Activated CD4-positive, alpha-beta T cell treated with anti-CD3 and anti-CD28 coated beads, Interleukin-2, amount 10 ng/mL, durations not matched to agents 7 days and 5 days (primary cell): Measurements from ENCODE around the gene RCAN1. TPM values are rescaled to one million over a fixed set of nuclear protein-coding genes. Genes with fewer than 3 reads are reported as not detected.

Source experiments
- CTCF ChIA-PET: fragments of 350-600 bp; sonication (Branson Sonifier 250); formaldehyde crosslinking; loops from one replicate; lab custom pipeline; 2021; ENCODE audit warnings: antibody characterized with exemption; lab: Charles Lee
- POLR2A ChIA-PET: fragments of 350-600 bp; sonication (Branson Sonifier 250); formaldehyde crosslinking; loops from one replicate; lab custom pipeline; 2021; ENCODE audit warnings: antibody characterized with exemption; lab: Charles Lee
- DNase-seq: peaks from one replicate; pipeline ENCODE4 v3.0.0-alpha.2; 2020
- H3K27ac Mint-ChIP-seq: one replicate; pipeline ENCODE4 v1.8.0; 2021; ENCODE audit warnings: mild to moderate bottlenecking, moderate library complexity, mixed read lengths
- H3K27me3 Mint-ChIP-seq: one replicate; pipeline ENCODE4 v1.8.0; 2021; ENCODE audit warnings: mixed read lengths
- H3K36me3 Mint-ChIP-seq: one replicate; pipeline ENCODE4 v1.8.0; 2021; ENCODE audit warnings: low read depth, mixed read lengths
- H3K4me1 Mint-ChIP-seq: one replicate; pipeline ENCODE4 v1.8.0; 2021; ENCODE audit warnings: mixed read lengths
- H3K4me3 Mint-ChIP-seq: one replicate; pipeline ENCODE4 v1.8.0; 2021; ENCODE audit warnings: mild to moderate bottlenecking, moderate library complexity, mixed read lengths
- H3K9me3 Mint-ChIP-seq: one replicate; pipeline ENCODE4 v1.8.0; 2021; ENCODE audit warnings: mixed read lengths
- total RNA-seq, 2 experiments: library from RNA; stranded (reverse); gene quantifications; one replicate each; pipeline ENCODE4 v1.2.3, GENCODE V29; 2021

The RCAN1 gene
- total RNA-seq, 2 experiments from 2014 or later: 8.0 to 8.2 TPM

DNA sequence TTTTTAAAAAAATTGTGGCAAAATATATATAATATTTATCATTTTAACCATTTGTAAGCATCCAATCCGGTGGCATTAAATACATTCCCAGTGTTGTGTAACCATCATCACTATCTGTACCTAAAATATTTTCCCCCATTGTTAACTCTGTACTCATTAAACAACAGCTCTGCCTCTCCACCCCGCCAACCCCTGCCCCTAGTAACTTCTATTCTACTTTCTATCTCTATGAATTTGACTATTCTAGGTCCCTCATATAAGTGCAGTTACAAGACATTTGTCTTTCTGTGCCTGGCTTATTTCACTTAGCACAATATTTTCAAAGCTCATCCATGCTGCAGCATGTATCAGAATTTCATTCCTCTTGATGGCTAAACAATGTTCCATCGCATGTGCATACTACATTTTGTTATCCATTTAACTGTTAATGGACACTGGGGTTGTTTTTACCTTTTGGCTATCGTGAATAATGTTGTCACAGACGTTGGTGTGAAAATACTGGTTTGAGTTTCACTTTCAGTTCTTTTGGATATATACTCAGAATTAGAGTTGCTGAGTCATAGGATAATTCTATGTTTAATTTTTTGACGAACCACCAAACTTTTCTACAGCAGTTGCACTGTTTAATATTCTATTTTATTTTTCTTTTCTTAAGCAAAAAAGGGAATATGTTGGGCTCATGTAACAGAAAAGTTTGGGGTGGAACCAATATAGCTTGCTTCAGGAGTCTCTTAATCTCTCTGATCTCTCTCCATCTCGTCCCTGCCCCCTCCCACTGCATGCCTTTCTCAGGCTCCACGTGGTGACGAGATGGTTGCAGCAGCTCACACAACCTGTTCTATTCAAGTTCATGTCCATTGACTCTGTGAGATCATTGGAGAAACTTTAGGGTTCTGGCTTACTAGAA, 25.2 kb upstream of the RCAN1 start:
- Mint-ChIP-seq H3K9me3 (peaks cover 9% of the 10 kb centered on the region), H3K36me3 (peaks cover 7% of the 10 kb centered on the region), H3K4me3 (peak overlapping the region; percentile 44), H3K27me3 (no peaks in the 10 kb centered on the region), H3K4me1 (peaks cover 38% of the 10 kb centered on the region), H3K27ac (peak overlapping the region; percentile 87)
- POLR2A ChIA-PET: interaction anchor here (0.5 kb wide), 1 partner anchor 8 kb away, joined by 3 read pairs; no protein-coding TSS in a partner anchor
- peak; percentile 32 for DNase-seq
- CTCF ChIA-PET: interaction anchor here (1.0 kb wide), 1 partner anchor 9 kb away, joined by 3 read pairs; no protein-coding TSS in a partner anchor

DNA sequence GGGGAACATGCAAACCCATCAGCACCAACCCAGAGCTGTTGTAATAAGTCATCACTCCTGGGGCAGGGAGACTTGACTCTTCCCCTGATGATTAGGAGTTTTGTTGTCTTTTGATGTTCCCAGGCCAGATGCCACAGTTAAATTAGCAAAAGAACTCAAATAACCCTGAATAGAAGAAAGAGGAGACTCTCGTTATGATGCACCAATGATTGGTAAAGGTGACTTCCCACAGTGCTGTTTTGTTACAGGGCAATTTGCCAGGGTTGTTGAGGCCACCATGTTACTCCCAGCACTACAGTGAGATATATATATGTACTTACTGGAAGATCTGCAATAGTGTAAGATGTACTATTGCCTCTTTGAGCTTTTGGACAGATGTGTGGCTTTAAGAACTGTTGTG, 24.3 kb upstream of the RCAN1 start:
- H3K4me3 Mint-ChIP-seq: no peak overlapping the region
- POLR2A ChIA-PET: no interaction called here
- peaks cover 38% of the 10 kb centered on the region for H3K4me1 Mint-ChIP-seq
- DNase-seq: no peak
- peaks cover 7% of the 10 kb centered on the region for H3K36me3 Mint-ChIP-seq
- peaks cover under 1% of the 10 kb centered on the region for H3K27me3 Mint-ChIP-seq
- H3K27ac Mint-ChIP-seq: no peak overlapping the region
- H3K9me3 Mint-ChIP-seq: peaks cover 9% of the 10 kb centered on the region
- CTCF ChIA-PET: interaction anchor here (0.6 kb wide), 1 partner anchor 436 kb away, joined by 5 read pairs; no protein-coding TSS in a partner anchor

- Mint-ChIP-seq H3K36me3 (peaks cover 7% of the 10 kb centered on the region), H3K4me3 (no peak overlapping the region), H3K27me3 (peaks cover 4% of the 10 kb centered on the region), H3K4me1 (peaks cover 33% of the 10 kb centered on the region), H3K27ac (no peak overlapping the region), H3K9me3 (peaks cover 9% of the 10 kb centered on the region)
- no peak for DNase-seq
- ChIA-PET CTCF (interaction anchor here (1.0 to 1.4 kb wide), 2 partner anchors 19 to 289 kb away, joined by 3 read pairs; no protein-coding TSS in a partner anchor), POLR2A (no interaction called here)
Measured at GRCh38 chr21:34636961-34637360, 22.0 kb upstream of the RCAN1 start.

- Mint-ChIP-seq H3K36me3 (peaks cover 7% of the 10 kb centered on the region), H3K9me3 (peaks cover 6% of the 10 kb centered on the region), H3K4me1 (peaks cover 22% of the 10 kb centered on the region), H3K27me3 (peaks cover 4% of the 10 kb centered on the region), H3K27ac (no peak overlapping the region), H3K4me3 (no peak overlapping the region)
- CTCF ChIA-PET: interaction anchor here (1.6 kb wide), 1 partner anchor 19 kb away, joined by 3 read pairs; no protein-coding TSS in a partner anchor
- no peak for DNase-seq
- POLR2A ChIA-PET: no interaction called here
Measured at GRCh38 chr21:34635307-34635706, 20.4 kb upstream of the RCAN1 start.

DNA sequence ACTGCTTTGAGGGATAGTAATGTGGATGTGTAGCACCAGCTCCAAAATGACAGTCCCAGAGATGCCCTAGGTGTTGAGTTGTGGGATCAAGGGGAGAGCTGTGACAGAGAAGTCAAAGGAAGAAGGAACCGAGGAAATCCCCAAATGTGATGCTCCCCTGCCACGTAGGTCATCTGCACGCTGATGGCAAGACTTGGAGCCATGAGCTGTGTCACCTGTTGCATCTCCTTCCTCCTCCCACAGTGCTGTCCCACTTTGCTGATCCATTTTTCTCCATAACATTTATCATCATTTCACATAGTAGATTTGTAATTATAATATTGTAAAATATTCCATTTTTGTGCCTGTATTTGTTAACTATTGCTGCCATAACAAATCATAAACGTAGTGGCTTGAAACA, 17.6 kb upstream of the RCAN1 start:
- no peaks in the 10 kb centered on the region for H3K9me3 Mint-ChIP-seq
- no peak overlapping the region for H3K4me3 Mint-ChIP-seq
- peaks cover 1% of the 10 kb centered on the region for H3K4me1 Mint-ChIP-seq
- CTCF ChIA-PET: interaction anchor here (1.7 kb wide), 1 partner anchor 10 kb away, joined by 6 read pairs; no protein-coding TSS in a partner anchor
- no peak for DNase-seq
- H3K27ac Mint-ChIP-seq: no peak overlapping the region
- no peaks in the 10 kb centered on the region for H3K36me3 Mint-ChIP-seq
- H3K27me3 Mint-ChIP-seq: peaks cover 4% of the 10 kb centered on the region
- POLR2A ChIA-PET: no interaction called here

DNA sequence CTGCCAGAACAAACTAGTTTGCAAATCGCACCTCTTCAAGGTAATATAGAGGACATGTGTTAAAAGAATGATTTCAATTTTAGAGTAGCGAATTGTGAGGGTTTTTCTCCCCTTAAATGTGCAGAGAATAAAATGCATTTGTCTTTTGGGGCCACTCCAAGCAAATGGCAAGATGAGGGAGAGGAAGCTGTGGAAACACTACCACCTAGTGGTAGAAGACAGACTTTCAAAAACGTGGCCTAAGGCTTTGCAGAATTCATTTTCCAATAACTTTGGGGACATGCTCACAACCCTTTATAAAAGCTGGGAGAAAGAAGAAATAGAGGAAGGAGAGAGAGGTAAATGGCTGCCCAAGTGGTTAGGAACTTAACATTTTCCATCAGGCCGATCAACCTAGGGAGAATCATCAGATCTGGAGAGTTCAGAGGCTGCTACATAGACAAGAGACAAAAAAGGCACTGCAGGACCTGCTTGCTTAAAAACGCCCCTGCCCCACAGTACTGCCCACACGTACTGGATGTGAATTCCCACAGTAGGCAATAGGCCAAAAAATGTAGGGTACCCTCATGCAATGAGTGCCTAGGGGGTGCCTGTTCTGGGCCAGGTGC, 15.7 kb upstream of the RCAN1 start:
- POLR2A ChIA-PET: no interaction called here
- DNase-seq: peak; percentile 54
- H3K4me3 Mint-ChIP-seq: no peak overlapping the region
- no peaks in the 10 kb centered on the region for H3K36me3 Mint-ChIP-seq
- H3K4me1 Mint-ChIP-seq: no peaks in the 10 kb centered on the region
- H3K27me3 Mint-ChIP-seq: peaks cover 11% of the 10 kb centered on the region
- no peaks in the 10 kb centered on the region for H3K9me3 Mint-ChIP-seq
- H3K27ac Mint-ChIP-seq: no peak overlapping the region
- CTCF ChIA-PET: interaction anchor here (1.0 to 1.7 kb wide), 2 partner anchors 8 to 10 kb away, joined by 3 to 6 read pairs; no protein-coding TSS in a partner anchor

GRCh38 chr21:34626131-34626530, 11.2 kb upstream of the RCAN1 start:
- no peaks in the 10 kb centered on the region for H3K36me3 Mint-ChIP-seq
- no peak overlapping the region for H3K27ac Mint-ChIP-seq
- CTCF ChIA-PET: interaction anchor here (1.0 to 1.9 kb wide), 2 partner anchors 10 to 103 kb away, joined by 3 to 6 read pairs; no protein-coding TSS in a partner anchor
- no peaks in the 10 kb centered on the region for H3K4me1 Mint-ChIP-seq
- peaks cover 21% of the 10 kb centered on the region for H3K27me3 Mint-ChIP-seq
- no peak overlapping the region for H3K4me3 Mint-ChIP-seq
- DNase-seq: no peak
- H3K9me3 Mint-ChIP-seq: no peaks in the 10 kb centered on the region
- POLR2A ChIA-PET: no interaction called here

- Mint-ChIP-seq H3K4me1 (no peaks in the 10 kb centered on the region), H3K9me3 (no peaks in the 10 kb centered on the region), H3K4me3 (no peak overlapping the region), H3K27ac (no peak overlapping the region), H3K27me3 (peaks cover 21% of the 10 kb centered on the region), H3K36me3 (no peaks in the 10 kb centered on the region)
- ChIA-PET CTCF (interaction anchor here (0.6 to 1.9 kb wide), 3 partner anchors 9 to 279 kb away, joined by 3 to 6 read pairs (median 3); no protein-coding TSS in a partner anchor), POLR2A (no interaction called here)
- no peak for DNase-seq
Measured at GRCh38 chr21:34625030-34625593, 10.2 kb upstream of the RCAN1 start.

GRCh38 chr21:34623516-34623915, 8.6 kb upstream of the RCAN1 start:
- Mint-ChIP-seq H3K9me3 (no peaks in the 10 kb centered on the region), H3K4me1 (no peaks in the 10 kb centered on the region), H3K27ac (no peak overlapping the region), H3K4me3 (no peak overlapping the region), H3K27me3 (peaks cover 21% of the 10 kb centered on the region), H3K36me3 (no peaks in the 10 kb centered on the region)
- DNase-seq: no peak
- ChIA-PET POLR2A (no interaction called here), CTCF (no interaction called here)

DNA sequence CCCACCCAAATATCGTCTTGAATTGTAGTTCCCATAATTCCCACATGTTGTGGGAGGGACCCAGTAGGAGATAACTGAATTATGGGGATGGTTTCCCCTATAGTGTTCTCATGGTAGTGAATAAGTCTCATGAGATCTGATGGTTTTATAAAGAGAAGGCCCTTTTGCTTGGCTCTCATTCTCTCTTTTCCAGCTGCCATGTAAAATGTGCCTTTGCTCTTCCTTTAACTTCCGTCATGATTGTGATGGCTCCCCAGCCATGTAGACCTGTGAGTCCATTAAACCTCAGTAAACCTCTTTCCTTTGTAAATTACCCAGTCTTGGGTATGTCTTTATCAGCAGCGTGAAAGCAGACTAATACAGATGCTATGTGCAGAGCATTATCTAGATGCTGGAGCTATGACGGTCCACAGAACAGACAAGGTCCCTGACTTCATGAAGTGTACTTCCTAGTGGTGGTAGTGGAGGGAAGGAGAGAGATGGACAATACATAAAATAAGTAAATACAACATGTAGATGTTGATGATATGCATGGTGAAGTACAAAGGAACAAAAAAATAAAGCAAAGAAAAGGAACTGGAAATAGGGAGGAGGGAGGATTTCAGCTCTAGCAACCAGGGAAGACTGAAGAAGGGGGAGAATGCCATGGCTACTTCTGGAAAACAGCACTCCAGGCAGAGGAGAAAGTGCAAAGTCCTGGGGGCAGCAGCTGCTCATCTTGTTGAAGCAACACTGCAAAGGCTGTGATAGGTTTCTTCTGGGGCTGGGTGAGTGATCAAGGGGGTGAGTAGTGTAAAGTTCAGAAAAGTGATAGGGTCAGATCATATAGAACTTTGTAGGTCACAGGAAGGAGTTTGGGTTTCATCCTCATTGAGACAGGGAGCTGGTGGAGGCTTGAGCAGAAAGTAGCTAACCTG, 6.8 kb upstream of the RCAN1 start:
- H3K4me1 Mint-ChIP-seq: no peaks in the 10 kb centered on the region
- H3K4me3 Mint-ChIP-seq: no peak overlapping the region
- POLR2A ChIA-PET: no interaction called here
- H3K36me3 Mint-ChIP-seq: no peaks in the 10 kb centered on the region
- no peak for DNase-seq
- no peaks in the 10 kb centered on the region for H3K9me3 Mint-ChIP-seq
- peaks cover 21% of the 10 kb centered on the region for H3K27me3 Mint-ChIP-seq
- H3K27ac Mint-ChIP-seq: no peak overlapping the region
- CTCF ChIA-PET: interaction anchor here (1.1 to 1.6 kb wide), 3 partner anchors 8 to 14 kb away, joined by 3 to 6 read pairs (median 3); no protein-coding TSS in a partner anchor

DNA sequence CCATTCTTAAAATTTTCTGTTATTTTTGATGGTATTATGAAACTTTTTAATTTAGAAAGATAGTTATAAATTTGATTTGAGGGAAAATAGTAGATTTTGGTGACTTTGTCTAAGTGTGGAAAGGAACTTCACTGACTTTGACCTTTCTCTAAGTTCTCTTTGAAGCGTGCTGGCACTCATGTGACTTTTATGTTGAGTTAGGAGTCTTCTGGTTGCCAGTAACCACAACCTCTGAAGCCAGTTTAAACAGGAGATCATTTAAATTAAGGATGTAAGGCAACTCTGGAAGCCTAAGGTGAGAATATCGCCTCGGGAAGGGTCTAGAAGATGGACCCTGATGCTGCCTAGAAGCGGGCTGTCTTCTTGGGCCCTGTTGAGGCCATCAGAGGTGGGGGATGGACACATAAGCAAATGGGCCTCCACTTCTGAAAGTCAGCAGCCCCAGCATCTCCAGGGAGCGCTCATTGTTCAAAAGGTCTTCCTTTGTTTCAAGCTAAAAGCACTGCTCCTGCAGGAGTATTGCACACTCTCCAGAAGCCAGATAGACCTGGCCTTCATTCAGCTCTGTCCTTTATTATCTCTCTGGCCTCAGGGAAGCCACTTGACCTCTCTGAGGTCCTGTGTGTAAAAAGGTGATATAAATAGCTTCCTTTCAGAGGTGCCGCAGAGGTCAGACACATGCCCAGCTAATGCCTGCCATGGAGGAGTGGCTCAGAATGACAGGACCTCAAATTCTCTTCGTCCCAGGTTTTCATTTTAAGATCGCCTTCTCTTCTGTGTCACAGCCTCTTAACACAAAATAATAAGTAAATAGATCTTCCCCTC, 5.1 kb upstream of the RCAN1 start:
- ChIA-PET POLR2A (no interaction called here), CTCF (no interaction called here)
- no peak overlapping the region for H3K27ac Mint-ChIP-seq
- no peak for DNase-seq
- peaks cover 14% of the 10 kb centered on the region for H3K27me3 Mint-ChIP-seq
- no peaks in the 10 kb centered on the region for H3K9me3 Mint-ChIP-seq
- H3K4me1 Mint-ChIP-seq: peaks cover 5% of the 10 kb centered on the region
- no peak overlapping the region for H3K4me3 Mint-ChIP-seq
- H3K36me3 Mint-ChIP-seq: no peaks in the 10 kb centered on the region
